GM12878 (cell line): ENCODE results near the gene GOLGA6B. TPM values are rescaled to one million over a fixed set of nuclear protein-coding genes. Genes with fewer than 3 reads are reported as not detected.
A peak's percentile ranks its signal among the peaks of the same experiment; 100 is the strongest.

Experiments
- ATF7 ChIP-seq: fragments of 450-650 bp; IDR thresholded peaks from 2 replicates; pipeline ENCODE4 v1.6.1; 2016; ENCODE audit warnings: low read depth, mild to moderate bottlenecking
- BACH1 ChIP-seq: fragments of 450-650 bp; IDR thresholded peaks from 2 replicates; pipeline ENCODE4 v1.6.1; 2017; ENCODE audit warnings: mild to moderate bottlenecking, borderline replicate concordance
- BMI1 ChIP-seq: fragments of 450-650 bp; IDR thresholded peaks from 2 replicates; pipeline ENCODE4 v1.6.1; 2016; ENCODE audit warnings: mild to moderate bottlenecking, moderate library complexity, borderline replicate concordance
- CBX3 ChIP-seq: fragments of 200-600 bp; sonication (generic); IDR thresholded peaks from 2 replicates; pipeline ENCODE4 v1.6.1; 2016; ENCODE audit warnings: low read depth, borderline replicate concordance
- EED ChIP-seq: sonication (generic); IDR thresholded peaks from 2 replicates; pipeline ENCODE4 v1.6.1; 2016; ENCODE audit warnings: antibody characterized with exemption, low read depth
- EGR1 ChIP-seq, 2 experiments: IDR thresholded peaks; 1 replicate in 1 of 2; 2 replicates in 1 of 2; pipeline ENCODE4 v1.6.1; 2011 to 2012; ENCODE audit warnings: low read depth in 2 of 2, low read length in 2 of 2, borderline replicate concordance in 1 of 2, mild to moderate bottlenecking in 1 of 2, moderate library complexity in 1 of 2
- FOXM1 ChIP-seq: IDR thresholded peaks from 2 replicates; pipeline ENCODE4 v1.6.1; 2012; ENCODE audit warnings: low read depth, mild to moderate bottlenecking, inconsistent platforms, low read length, moderate library complexity
- HDAC6 ChIP-seq: fragments of 200-600 bp; sonication (generic); IDR thresholded peaks from one replicate; pipeline ENCODE4 v1.8.0; 2017; ENCODE audit warnings: antibody characterized with exemption; ENCODE audit not compliant: unreplicated experiment
- JUND ChIP-seq: IDR thresholded peaks from 2 replicates; pipeline ENCODE4 v1.6.1; 2012; ENCODE audit warnings: low read depth, mild to moderate bottlenecking, low read length, improper control_type of control experiment, moderate library complexity
- MTA2 ChIP-seq: fragments of 450-650 bp; IDR thresholded peaks from 2 replicates; pipeline ENCODE4 v1.6.1; 2016; ENCODE audit warnings: low read depth, mild to moderate bottlenecking, moderate library complexity
- MYC ChIP-seq: IDR thresholded peaks from 2 replicates; pipeline ENCODE4 v1.6.1; 2011; ENCODE audit warnings: mild to moderate bottlenecking, low read length, moderate library complexity, inconsistent platforms; ENCODE audit not compliant: insufficient read depth, insufficient replicate concordance, insufficient read length, severe bottlenecking
- NFIC ChIP-seq: IDR thresholded peaks from 2 replicates; pipeline ENCODE4 v1.6.1; 2012; ENCODE audit warnings: low read depth, mild to moderate bottlenecking, inconsistent platforms, low read length, moderate library complexity
- PAX8 ChIP-seq: fragments of 450-650 bp; IDR thresholded peaks from 2 replicates; pipeline ENCODE4 v1.6.1; 2017; ENCODE audit warnings: mild to moderate bottlenecking, moderate library complexity
- PBX3 ChIP-seq: IDR thresholded peaks from 2 replicates; pipeline ENCODE4 v1.6.1; 2011; ENCODE audit warnings: mild to moderate bottlenecking, low read depth, low read length, moderate library complexity; ENCODE audit not compliant: insufficient replicate concordance
- PML ChIP-seq: IDR thresholded peaks from 2 replicates; pipeline ENCODE4 v1.6.1; 2012; ENCODE audit warnings: low read length, inconsistent platforms
- POLR2A ChIP-seq: IDR thresholded peaks from 2 replicates; pipeline ENCODE4 v1.6.1; 2011; ENCODE audit warnings: low read depth, mild to moderate bottlenecking, low read length
- PRDM15 ChIP-seq: fragments of 450-650 bp; formaldehyde crosslinking; IDR thresholded peaks from 2 replicates; pipeline ENCODE4 v1.4.0; 2020; ENCODE audit warnings: mild to moderate bottlenecking, moderate library complexity
- SIN3A ChIP-seq: IDR thresholded peaks from 2 replicates; pipeline ENCODE4 v1.6.1; 2012; ENCODE audit warnings: low read depth, low read length, improper control_type of control experiment
- SMAD5 ChIP-seq: IDR thresholded peaks from 2 replicates; pipeline ENCODE4 v1.6.1; 2016; ENCODE audit warnings: antibody characterized with exemption, low read depth
- TBL1XR1 ChIP-seq: IDR thresholded peaks from 2 replicates; pipeline ENCODE4 v1.6.1; 2012; ENCODE audit warnings: low read depth, low read length, improper control_type of control experiment
- USF2 ChIP-seq: IDR thresholded peaks from 2 replicates; pipeline ENCODE4 v1.6.1; 2011; ENCODE audit warnings: low read depth, low read length, improper control_type of control experiment, borderline replicate concordance
- WRNIP1 ChIP-seq: IDR thresholded peaks from 2 replicates; pipeline ENCODE4 v1.6.1; 2011; ENCODE audit warnings: low read depth, low read length, improper control_type of control experiment, borderline replicate concordance
- polyA plus RNA-seq, 11 experiments: library from polyadenylated mRNA; depleted of rRNA in 4 of 11; unstranded in 6 of 11; stranded (reverse) in 5 of 11; fragments of >200 nt; fragmentation: Nextera tagmentation in 4 of 11; fragmentation: Illumina TruSeq in 1 of 11; extraction: Ambion mirVana in 4 of 11; extraction: Trizol in 1 of 11; gene quantifications; 1 replicate in 1 of 11; 2 replicates in 10 of 11; pipeline versions ENCODE4 v1.2.1 to v1.2.3, GENCODE V29; 2011 to 2016; ENCODE audit warnings: inconsistent platforms in 2 of 11, missing spikeins in 2 of 11, low read depth in 1 of 11
- total RNA-seq, 4 experiments: library from RNA; depleted of rRNA in 3 of 4; stranded (reverse); fragments of >200 nt in 3 of 4; fragmentation: Illumina TruSeq in 1 of 4; extraction: Trizol in 1 of 4; gene quantifications; 2 replicates each; pipeline versions ENCODE4 v1.2.1 to v1.2.3, GENCODE V29; 2013 to 2021
- TF ChIP-seq, protein P1 (sequence below): IDR thresholded peaks from 2 replicates; pipeline ENCODE4 v1.6.1; 2011; ENCODE audit warnings: borderline replicate concordance, low read depth, mild to moderate bottlenecking, moderate library complexity, mixed read lengths, low read length; ENCODE audit not compliant: insufficient read depth; ENCODE audit errors: extremely low read length

Gene GOLGA6B
- total and polyA plus RNA-seq, 10 of the 15 experiments (the other 5 are each of a cell fraction or from before 2014, with no cell fraction given): not detected

DNA sequence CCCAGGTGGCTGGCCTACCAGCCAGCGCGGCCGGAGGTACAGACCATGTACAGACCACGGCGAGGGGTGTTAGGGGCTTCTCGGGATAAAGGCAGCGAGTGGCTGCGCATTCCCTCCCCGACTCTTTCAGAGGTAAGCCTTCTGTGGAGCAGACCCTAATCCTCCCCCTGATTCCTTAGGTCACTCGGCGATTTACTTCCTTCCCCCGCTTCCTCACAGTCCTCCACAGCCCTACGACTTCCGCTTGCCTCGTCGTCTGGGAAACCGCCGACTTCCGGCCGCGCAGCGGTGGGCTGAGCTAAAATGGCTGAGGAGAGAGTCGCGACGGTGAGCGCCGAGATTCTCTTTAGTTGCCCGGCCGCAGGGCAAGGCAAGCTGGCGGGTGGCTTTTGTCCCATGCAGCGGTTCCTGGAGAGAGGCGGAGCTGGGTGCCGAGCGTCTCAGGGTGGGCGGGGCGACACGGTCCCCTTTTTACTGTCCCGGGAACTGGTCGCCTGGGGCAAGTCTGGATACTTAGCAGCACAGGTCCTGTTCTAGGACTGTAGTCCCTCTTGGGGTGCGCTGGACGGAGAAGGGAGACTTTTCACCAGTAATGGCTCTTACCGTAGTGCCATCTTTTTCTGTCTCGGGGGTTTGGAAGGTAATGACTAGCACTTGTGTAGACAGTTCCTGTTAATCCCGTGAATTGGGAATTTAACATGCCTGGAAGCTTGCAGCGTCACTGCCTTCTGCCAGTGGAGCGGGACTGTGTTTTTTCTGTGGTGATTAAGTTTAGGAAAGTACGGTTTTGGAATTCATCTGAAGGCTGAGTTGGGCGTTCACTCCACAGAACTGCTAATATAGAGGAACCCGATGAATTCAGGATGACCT is 31.7 kb downstream of the GOLGA6B start, which contains the start of the genes BBS4 and HIGD2B (continued):
- TF ChIP-seq MYC: no peak
- TF ChIP-seq MTA2: peak; percentile 32; the same call in 1 of the 2 replicates
- peak; percentile 88 for TF ChIP-seq POLR2A
- TF ChIP-seq SIN3A: peak; percentile 87; the same call in 1 of the 2 replicates
- TF ChIP-seq PBX3: no peak
- peak in 1 of 2 experiments; percentile 41; a peak in 1 of 3 replicates for TF ChIP-seq EGR1 (IDR thresholded peaks at IDR 0.05; ENCODE audit: borderline replicate concordance in 1 of 2, low read depth in 2 of 2, low read length in 2 of 2)
- TF ChIP-seq PAX8: no peak
- peak; percentile 73; the same call in 1 of the 2 replicates for TF ChIP-seq SMAD5
- TF ChIP-seq PRDM15 (CRISPR knock-in tag): no peak
- no peak; the same call in 1 of the 2 replicates for TF ChIP-seq NFIC
- no peak for TF ChIP-seq CBX3
- no peak for TF ChIP-seq WRNIP1
- TF ChIP-seq JUND: peak; percentile 76; the same call in 1 of the 2 replicates
- no peak; the same call in 1 of the 2 replicates for TF ChIP-seq EED
- no peak for TF ChIP-seq FOXM1
- TF ChIP-seq, protein P1, sequence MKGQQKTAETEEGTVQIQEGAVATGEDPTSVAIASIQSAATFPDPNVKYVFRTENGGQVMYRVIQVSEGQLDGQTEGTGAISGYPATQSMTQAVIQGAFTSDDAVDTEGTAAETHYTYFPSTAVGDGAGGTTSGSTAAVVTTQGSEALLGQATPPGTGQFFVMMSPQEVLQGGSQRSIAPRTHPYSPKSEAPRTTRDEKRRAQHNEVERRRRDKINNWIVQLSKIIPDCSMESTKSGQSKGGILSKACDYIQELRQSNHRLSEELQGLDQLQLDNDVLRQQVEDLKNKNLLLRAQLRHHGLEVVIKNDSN: no peak
- TF ChIP-seq BMI1: peak; percentile 90
- no peak for TF ChIP-seq USF2
- peak; percentile 73; the same call in 1 of the 2 replicates for TF ChIP-seq PML
- TF ChIP-seq HDAC6: no peak
- peak; percentile 95 for TF ChIP-seq ATF7
- no peak for TF ChIP-seq TBL1XR1
- TF ChIP-seq BACH1: 0 out of 2 replicates have a peak, but pooled peaks have one; percentile 36
